SK-N-MC (cell line): ENCODE measurements around the gene ATXN1.

Experiments
- EZH2 ChIP-seq: fragments of 200-600 bp; sonication (generic); IDR thresholded peaks from one replicate; pipeline ENCODE4 v1.6.1; 2017; ENCODE audit warnings: antibody characterized with exemption
- FOXP2 ChIP-seq: optimal IDR thresholded peaks from 2 replicates; pipeline ENCODE3; 2011; ENCODE audit warnings: mild to moderate bottlenecking, moderate library complexity; ENCODE audit not compliant: insufficient read depth; ENCODE audit errors: extremely low read length, control extremely low read depth
- POLR2AphosphoS5 ChIP-seq: IDR thresholded peaks from 2 replicates; pipeline ENCODE4 v1.6.1; 2012; ENCODE audit warnings: mild to moderate bottlenecking, low read depth, low read length, borderline replicate concordance

DNA sequence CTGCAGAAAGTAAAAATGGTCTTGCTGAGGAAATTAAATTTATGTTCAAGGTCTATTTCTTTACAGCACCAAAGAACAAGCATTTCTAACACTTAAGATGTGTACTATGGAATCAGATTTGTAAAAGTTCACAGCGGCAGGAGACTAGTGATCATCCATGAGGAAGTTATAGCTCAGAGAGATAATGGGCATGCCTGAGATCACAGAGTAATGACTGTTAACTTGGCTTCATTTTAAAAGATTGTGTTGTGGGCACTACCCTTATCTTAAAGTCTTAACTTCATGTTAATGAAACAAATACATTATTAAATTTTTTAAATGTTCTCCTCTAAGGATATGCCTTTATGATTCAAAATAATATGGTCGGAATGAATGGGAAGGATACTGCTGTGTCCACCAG, 354.3 kb downstream of the ATXN1 start:
- TF ChIP-seq POLR2AphosphoS5, result no peak
- TF ChIP-seq EZH2, result no peak
- no peak for TF ChIP-seq FOXP2
